GM19324 (cell line): ENCODE data around the gene SOS1.
"Not testable (repeated sequence)": the region's sequence is repeated elsewhere in the genome, so short reads cannot be mapped to it uniquely, and the experiment has no call there.

ENCODE experiments used
- ATAC-seq: cut with Tn5 transposase; IDR thresholded peaks from one replicate; pipeline ENCODE4 v1.9.1; 2021; ENCODE audit warnings: mild to moderate bottlenecking, moderate library complexity; ENCODE audit not compliant: unreplicated experiment, low FRiP score

Gene SOS1

DNA sequence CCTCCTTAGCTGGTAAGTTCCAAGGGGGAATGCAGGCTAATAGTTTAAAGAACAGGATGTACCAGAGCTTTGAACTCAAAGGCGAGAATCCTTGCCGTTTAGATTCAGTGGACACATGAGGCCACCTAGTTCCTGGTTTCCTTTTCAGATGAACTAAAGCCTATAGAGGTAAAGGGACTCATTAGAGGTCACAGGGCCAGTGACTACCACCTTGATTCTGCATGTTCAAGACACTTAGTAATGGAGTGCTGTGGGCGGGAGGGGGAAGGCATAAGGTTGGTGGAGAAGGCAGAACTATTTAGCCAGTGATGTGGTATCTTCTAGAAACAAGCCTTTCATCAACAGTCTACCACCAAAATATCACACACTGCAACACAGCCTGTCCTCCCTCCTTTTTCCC, 183.3 kb downstream of the SOS1 start:
- no peak for ATAC-seq

DNA sequence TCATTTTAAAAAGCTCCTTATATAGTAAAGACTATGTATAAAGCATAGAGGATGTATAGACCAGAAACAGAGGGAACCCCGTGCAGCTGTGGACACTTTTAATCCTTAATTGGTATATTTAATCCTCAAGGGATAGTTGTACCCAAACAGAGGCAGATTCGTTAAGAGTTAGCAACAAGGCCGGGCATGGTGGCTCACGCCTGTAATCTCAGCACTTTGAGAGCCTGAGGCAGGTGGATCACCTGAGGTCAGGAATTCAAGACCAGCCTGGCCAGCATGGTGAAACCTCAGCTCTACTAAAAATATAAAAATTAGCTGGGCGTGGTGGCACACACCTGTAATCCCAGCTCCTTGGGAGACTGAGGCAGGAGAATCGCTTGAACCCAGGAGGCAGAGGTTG, 184.3 kb downstream of the SOS1 start:
- ATAC-seq = not testable (repeated sequence)

DNA sequence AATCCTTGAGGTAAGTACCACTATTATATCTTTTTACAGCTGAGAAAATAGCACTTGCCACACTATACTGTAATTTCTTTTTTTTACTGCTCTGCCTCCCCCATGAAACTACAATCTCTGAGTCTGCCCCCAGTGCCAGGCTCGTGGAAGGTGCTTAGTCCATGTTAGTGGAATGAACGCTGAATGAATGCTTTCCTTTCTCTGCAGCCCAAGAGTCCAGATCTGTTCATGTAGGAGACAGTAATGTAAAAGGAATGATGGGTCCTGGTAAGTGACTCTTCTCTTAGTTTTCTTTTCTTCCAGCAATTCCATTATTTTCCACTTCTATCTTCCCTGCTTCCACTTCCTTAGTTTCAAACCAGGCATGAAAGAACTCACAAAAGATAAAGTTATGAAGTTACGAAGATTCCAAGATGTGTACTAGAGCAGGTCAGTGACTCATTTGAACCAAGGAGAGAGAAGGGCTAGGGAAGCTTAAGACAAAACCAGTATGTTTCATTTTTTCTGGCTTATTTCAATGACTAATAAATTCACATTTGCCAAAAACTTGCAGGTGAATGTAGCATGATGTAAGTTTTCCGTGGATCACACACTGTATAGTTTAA, 185.2 kb downstream of the SOS1 start:
- ATAC-seq = no peak

- ATAC-seq = no peak
Measured at GRCh38 chr2:38934742-38935141, 186.1 kb downstream of the SOS1 start.

DNA sequence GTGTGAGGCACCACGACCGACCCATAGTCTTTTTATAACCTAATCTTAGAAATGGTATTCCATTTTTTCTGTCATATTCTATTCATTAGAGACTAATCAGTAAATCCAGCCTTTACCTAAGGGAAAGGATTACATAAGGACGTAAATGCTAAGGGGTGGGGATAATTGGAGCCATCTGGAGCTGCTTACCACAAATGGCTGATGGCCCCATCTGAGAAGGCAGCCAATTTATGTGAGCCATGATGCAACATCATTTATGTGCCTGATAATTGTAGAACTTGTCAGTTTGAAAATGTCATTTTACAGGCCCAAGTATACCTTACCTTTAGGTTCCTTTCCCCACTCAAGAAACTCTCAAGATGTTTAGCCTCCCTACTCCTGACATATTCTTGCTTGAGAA, 187.2 kb downstream of the SOS1 start:
- ATAC-seq = no peak

GRCh38 chr2:38932586-38932985, 188.3 kb downstream of the SOS1 start:
- no peak for ATAC-seq
